ENCODE measurements around the gene NFATC1. TPM values are rescaled to one million over a fixed set of nuclear protein-coding genes. Genes with fewer than 3 reads are reported as not detected.
A peak's percentile ranks its signal among the peaks of the same experiment; 100 is the strongest.

NFATC1 gene
- total and polyA plus RNA-seq, 2 donors from 2014 or later = 4.3 to 17.2 TPM

GRCh38 chr18:79496978-79497637 lies 101.4 kb downstream of the NFATC1 start:
- no peak for FAIRE-seq
- peaks cover 0 to 7% (median 3%) of the 10 kb centered on the region in 3 donors for H3K9me3 ChIP-seq (ENCODE audit: control insufficient read depth in 2 of 3, insufficient read depth in 1 of 3, low read length in 3 of 3)

DNA sequence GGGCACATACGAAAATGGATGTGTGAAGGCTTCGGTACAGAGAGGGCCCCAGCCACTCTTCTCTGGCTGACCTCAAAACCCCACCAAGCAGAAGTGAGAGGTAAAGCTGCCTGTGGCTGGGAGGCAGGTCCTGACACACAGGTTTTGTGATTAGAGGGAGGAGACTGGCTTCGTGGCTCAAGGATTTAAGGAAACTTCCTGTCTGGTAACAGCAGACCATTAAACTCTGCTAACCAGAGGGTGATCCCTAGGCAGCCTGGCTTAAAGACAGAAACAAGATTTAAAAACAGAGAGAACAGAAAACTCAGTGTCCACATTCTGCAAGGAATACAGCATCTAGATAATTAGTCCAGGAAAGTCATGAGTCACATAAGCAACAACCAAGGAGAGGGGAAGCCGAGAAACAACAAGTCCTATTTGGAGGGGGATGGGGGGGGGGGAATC lies 101.9 kb downstream of the NFATC1 start:
- Histone ChIP-seq H3K27ac (ENCODE audit: low read depth in 2 of 2, low read length in 2 of 2) (no peak overlapping the region), H3K36me3 (ENCODE audit: control insufficient read depth in 2 of 3, insufficient read depth in 3 of 3, low read length in 3 of 3) (no peaks in the 10 kb centered on the region), H3K27me3 (ENCODE audit: control insufficient read depth, insufficient read depth, low read length) (no peaks in the 10 kb centered on the region), H3K4me1 (ENCODE audit: control insufficient read depth in 2 of 3, insufficient read depth in 2 of 3, low read depth in 1 of 3, low read length in 3 of 3) (peaks cover 0 to 3% (median 0%) of the 10 kb centered on the region in 3 donors), H3K9ac (ENCODE audit: low read length in 3 of 3) (no peak overlapping the region), H3K4me3 (ENCODE audit: low read length in 3 of 3) (no peak overlapping the region), H3K9me3 (ENCODE audit: control insufficient read depth in 2 of 3, insufficient read depth in 1 of 3, low read length in 3 of 3) (peaks cover 0 to 7% (median 3%) of the 10 kb centered on the region in 3 donors)
- TF ChIP-seq, protein P1, sequence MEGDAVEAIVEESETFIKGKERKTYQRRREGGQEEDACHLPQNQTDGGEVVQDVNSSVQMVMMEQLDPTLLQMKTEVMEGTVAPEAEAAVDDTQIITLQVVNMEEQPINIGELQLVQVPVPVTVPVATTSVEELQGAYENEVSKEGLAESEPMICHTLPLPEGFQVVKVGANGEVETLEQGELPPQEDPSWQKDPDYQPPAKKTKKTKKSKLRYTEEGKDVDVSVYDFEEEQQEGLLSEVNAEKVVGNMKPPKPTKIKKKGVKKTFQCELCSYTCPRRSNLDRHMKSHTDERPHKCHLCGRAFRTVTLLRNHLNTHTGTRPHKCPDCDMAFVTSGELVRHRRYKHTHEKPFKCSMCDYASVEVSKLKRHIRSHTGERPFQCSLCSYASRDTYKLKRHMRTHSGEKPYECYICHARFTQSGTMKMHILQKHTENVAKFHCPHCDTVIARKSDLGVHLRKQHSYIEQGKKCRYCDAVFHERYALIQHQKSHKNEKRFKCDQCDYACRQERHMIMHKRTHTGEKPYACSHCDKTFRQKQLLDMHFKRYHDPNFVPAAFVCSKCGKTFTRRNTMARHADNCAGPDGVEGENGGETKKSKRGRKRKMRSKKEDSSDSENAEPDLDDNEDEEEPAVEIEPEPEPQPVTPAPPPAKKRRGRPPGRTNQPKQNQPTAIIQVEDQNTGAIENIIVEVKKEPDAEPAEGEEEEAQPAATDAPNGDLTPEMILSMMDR (IDR thresholded peaks at IDR 0.05; ENCODE audit: borderline replicate concordance, extremely low read depth, insufficient read depth) = no peak
- intact Hi-C loops (cut with DNase I) = no loop called here
- DNase-seq (peak in 1 of 5 donors; percentile 3), FAIRE-seq (no peak)

More at GRCh38 chr18:79496978-79497637, 101.4 kb downstream of the NFATC1 start:
- no peak overlapping the region for H3K9ac ChIP-seq (ENCODE audit: low read length in 3 of 3)
- DNase-seq = peak; percentile 59 to 94 (median 79)
- no peak overlapping the region for H3K4me3 ChIP-seq (ENCODE audit: low read length in 3 of 3)
- no peaks in the 10 kb centered on the region for H3K36me3 ChIP-seq (ENCODE audit: control insufficient read depth in 2 of 3, insufficient read depth in 3 of 3, low read length in 3 of 3)
- H3K27ac ChIP-seq (ENCODE audit: low read depth in 2 of 2, low read length in 2 of 2) = no peak overlapping the region
- intact Hi-C loops (cut with DNase I) = no loop called here
- H3K27me3 ChIP-seq (ENCODE audit: control insufficient read depth, insufficient read depth, low read length) = no peaks in the 10 kb centered on the region
- TF ChIP-seq, protein P1 (IDR thresholded peaks at IDR 0.05; ENCODE audit: borderline replicate concordance, extremely low read depth, insufficient read depth) = no peak
- H3K4me1 ChIP-seq (ENCODE audit: control insufficient read depth in 2 of 3, insufficient read depth in 2 of 3, low read depth in 1 of 3, low read length in 3 of 3) = peaks cover 0 to 3% (median 0%) of the 10 kb centered on the region in 3 donors

DNA sequence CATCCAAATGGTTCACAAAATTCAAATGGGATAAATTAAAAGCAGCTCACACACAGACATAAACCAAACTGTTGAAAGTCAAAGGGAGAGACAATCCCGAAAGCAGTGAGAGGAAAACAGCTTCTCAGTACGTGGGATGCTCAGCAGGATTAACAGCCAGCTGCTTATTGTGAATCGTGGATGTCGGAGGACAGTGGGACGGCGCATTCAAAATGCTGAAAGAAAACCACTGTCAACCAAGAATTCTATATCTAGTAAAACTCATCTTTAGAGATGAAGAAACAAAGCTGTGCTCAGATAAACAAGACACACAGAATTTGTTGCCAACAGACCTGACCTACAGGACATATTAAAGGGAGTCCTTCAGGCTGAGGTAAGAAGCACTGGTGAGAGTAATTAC lies 102.9 kb downstream of the NFATC1 start:
- Histone ChIP-seq H3K4me1 (ENCODE audit: control insufficient read depth in 2 of 3, insufficient read depth in 2 of 3, low read depth in 1 of 3, low read length in 3 of 3) (peaks cover 0 to 3% (median 0%) of the 10 kb centered on the region in 3 donors), H3K9ac (ENCODE audit: low read length in 3 of 3) (no peak overlapping the region), H3K27me3 (ENCODE audit: control insufficient read depth, insufficient read depth, low read length) (no peaks in the 10 kb centered on the region), H3K9me3 (ENCODE audit: control insufficient read depth in 2 of 3, insufficient read depth in 1 of 3, low read length in 3 of 3) (peaks cover 0 to 7% (median 3%) of the 10 kb centered on the region in 3 donors), H3K4me3 (ENCODE audit: low read length in 3 of 3) (no peak overlapping the region), H3K27ac (ENCODE audit: low read depth in 2 of 2, low read length in 2 of 2) (no peak overlapping the region), H3K36me3 (ENCODE audit: control insufficient read depth in 2 of 3, insufficient read depth in 3 of 3, low read length in 3 of 3) (no peaks in the 10 kb centered on the region)
- FAIRE-seq (no peak), DNase-seq (peak in 1 of 5 donors; percentile 2)
- intact Hi-C loops (cut with DNase I) = no loop called here
- TF ChIP-seq, protein P1 (IDR thresholded peaks at IDR 0.05; ENCODE audit: borderline replicate concordance, extremely low read depth, insufficient read depth) = no peak

Measured in kidney (tissue), 14 donors.